Right ventricle myocardium superior (tissue), 1 donor: ENCODE data around the gene DOCK10. TPM values are rescaled to one million over a fixed set of nuclear protein-coding genes. Genes with fewer than 3 reads are reported as not detected.
"Not testable (repeated sequence)": the region's sequence is repeated elsewhere in the genome, so short reads cannot be mapped to it uniquely, and the experiment has no call there.

Source experiments
- ATAC-seq: fragments of 200-7000 bp; cut with Tn5 transposase; one replicate; pipeline ENCODE4 v1.9.1; 2020; ENCODE audit warnings: mild to moderate bottlenecking; ENCODE audit not compliant: poor library complexity
- DNase-seq: peaks from one replicate; pipeline ENCODE4 v3.0.0-alpha.2; 2020
- intact Hi-C: fragments of 100-400 bp; cut with DNase I; formaldehyde crosslinking; loops from one replicate; pipeline ENCODE4 v1.11.2; 2022
- total RNA-seq: library from RNA; stranded (reverse); fragmentation: NEBNext Ultra II Directional; extraction: Animal tissue kit (Norgen Biotek cat#: 25700); gene quantifications from one replicate; pipeline ENCODE4 v1.2.1, GENCODE V29; 2021
- donor health status: DM: no; HTN: yes; CAD: no; lungs with severe emphysema.

Gene DOCK10
- total RNA-seq, 1 donor from 2014 or later: 2.2 TPM

DNA sequence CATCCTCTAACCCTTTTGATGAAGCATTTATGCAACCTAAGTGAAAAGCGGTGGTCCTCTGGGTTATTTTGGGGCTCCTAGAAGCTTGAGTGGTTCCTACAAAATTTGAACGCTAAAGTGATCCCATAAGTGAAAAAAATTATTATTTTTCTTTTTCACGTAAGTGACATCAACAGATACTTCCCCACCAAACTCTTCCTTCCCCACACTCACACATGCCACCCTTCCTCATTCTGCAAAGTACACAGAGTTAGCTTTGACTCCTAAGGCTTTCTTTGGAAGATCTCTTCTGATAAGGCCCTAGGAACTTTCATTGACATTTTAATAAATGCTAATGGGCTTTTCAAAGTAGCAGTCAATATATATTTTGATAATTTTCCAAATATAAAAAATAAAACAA is 109.7 kb downstream of the DOCK10 start:
- DNase-seq (no peak), ATAC-seq (no peak)
- intact Hi-C loops: no loop called here

- intact Hi-C loops: no loop called here
- DNase-seq: no peak
- ATAC-seq: no peak
Measured at GRCh38 chr2:224931956-224932355, 110.3 kb downstream of the DOCK10 start.

DNA sequence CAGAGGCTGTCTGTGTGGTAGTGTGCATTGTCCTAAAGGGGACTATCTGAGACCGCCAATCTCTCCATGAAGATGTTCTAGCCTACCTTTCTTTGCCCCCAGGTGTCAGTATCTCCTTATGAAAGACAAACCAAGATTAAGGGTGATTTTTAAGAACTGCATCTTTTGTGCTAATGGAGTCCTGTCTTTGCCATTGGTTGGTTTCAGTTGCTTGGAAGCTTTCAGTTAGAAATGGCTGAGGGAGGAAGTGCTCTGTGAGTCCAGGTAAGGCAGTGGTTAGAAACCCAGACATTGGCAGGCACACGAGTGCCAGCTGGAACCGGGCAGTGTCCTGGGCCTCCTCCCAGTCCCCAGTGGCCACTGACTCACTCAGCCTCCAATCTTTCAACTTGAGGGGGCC is 111.3 kb downstream of the DOCK10 start:
- DNase-seq: no peak
- no peak for ATAC-seq
- intact Hi-C loops: no loop called here

- DNase-seq (no peak), ATAC-seq (no peak)
- intact Hi-C loops: no loop called here
Measured at GRCh38 chr2:224930124-224930523, 112.1 kb downstream of the DOCK10 start.

GRCh38 chr2:224929512-224929911 is 112.8 kb downstream of the DOCK10 start:
- DNase-seq (no peak), ATAC-seq (no peak)
- intact Hi-C loops: no loop called here

DNA sequence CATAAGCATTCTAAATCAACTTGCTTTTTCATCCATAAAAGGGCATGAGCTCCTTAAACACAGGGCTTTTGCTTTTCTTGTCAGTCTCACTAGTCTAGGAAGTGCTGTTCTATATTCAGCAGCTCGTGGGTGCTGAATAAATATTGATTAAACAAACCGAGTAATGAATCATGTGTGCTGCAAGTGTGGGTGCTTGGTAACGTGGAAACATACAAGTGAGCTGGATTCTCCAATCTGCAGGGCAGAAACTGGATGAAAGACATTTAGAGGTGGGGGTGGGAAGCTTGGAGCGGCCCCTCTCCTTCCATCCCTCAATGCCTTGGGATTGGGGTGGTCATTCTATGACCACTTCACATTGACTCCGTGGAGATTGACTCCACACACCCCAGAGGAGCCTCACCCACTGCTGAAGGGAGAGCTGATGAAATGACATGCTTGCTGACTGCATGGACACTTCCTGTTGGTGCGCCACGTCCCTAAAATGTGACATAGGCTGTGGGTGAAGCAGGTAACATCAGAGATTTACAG is 114.6 kb downstream of the DOCK10 start:
- ATAC-seq: no peak
- DNase-seq: no peak
- intact Hi-C loops: no loop called here

DNA sequence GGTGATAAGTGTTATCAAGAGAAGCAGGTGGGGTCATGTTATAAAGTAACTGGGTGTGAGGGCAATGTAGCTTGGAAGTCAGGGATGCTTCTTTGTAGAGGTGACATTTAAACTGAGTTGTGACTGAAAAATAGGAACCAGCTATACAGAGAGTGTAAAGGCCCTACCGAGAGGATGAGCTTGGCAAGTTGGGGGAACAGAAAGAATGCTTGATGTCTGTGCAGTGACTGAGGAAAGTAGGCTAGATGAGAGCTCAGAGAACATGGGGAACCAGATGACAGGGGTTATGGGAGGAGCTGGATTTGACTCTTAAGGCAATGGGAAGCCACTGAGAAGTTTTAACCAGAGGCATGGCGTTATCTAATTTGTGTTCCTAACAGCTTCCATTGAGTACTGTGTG is 115.3 kb downstream of the DOCK10 start:
- intact Hi-C loops: no loop called here
- ATAC-seq (no peak), DNase-seq (no peak)

GRCh38 chr2:224925810-224926100 is 116.5 kb downstream of the DOCK10 start:
- intact Hi-C loops: no loop called here
- no peak for ATAC-seq
- no peak for DNase-seq

- DNase-seq (no peak), ATAC-seq (no peak)
- intact Hi-C loops: no loop called here
Measured at GRCh38 chr2:224925061-224925809, 117.0 kb downstream of the DOCK10 start.

GRCh38 chr2:224924631-224925030 is 117.6 kb downstream of the DOCK10 start:
- intact Hi-C loops: no loop called here
- ATAC-seq (no peak), DNase-seq (no peak)

DNA sequence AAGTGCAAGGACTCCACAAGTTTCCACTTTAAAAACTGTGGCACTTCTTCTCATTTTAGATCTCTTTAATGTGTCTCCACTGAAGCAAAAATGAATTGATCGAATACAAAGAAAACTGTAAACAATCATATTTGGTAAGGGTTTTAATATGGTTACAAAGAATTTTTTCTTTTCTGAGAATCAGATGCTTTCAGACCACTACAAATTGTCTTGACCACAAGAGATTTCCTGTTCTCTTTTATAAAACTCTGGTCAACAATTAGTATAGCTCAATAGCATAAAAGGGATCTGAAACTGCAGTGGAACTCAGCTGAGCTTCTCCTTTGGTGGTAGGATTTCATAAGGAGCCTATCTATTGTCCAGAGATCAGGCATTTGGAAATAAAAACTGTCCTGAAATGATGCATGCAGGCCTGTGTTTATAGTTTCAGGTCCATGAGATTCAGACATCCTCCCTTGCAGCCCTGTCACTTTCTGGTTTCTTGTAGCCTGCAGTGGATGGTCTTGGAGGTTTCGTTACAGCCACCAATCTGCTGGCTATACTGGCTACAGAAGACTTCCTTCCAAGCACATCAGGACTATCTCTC is 120.0 kb downstream of the DOCK10 start:
- intact Hi-C loops: no loop called here
- ATAC-seq: peak; percentile 52
- DNase-seq: no peak

DNA sequence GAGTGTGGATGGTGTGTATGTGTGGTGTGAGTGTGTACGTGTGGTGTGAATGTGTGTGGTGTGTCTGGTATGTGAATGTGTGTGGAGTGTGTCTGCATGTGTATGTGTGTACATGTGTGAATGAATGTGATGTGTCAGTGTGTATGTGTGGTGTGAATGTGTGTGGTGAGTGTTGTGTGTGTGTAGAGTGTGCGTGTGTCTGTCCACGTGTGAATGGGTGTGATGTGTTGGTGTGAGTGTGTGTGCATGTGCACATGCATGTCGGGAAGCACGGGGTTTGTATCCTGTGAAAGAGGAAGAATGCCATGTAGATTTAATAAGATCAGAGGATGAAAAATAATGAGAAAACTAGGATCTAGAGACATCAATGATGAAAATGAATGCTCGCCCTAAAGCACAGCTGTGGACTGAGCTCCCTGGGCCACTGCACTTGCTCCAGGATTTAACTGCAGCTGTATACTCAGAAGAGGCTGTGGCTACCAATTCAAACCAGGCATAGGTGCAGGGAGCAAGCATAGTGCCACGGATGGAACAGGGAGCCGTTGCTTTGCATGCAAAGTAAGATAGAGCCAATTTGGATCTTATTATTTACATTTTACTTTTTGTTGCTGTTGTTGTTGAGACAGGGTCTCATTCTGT is 122.7 kb downstream of the DOCK10 start:
- intact Hi-C loops: no loop called here
- ATAC-seq: no peak
- no peak for DNase-seq

- intact Hi-C loops: no loop called here
- DNase-seq: no peak
- ATAC-seq: no peak
Measured at GRCh38 chr2:224918626-224919471, 123.4 kb downstream of the DOCK10 start.

GRCh38 chr2:224917246-224917645 is 125.0 kb downstream of the DOCK10 start:
- intact Hi-C loops, DNase-seq, ATAC-seq: not testable (repeated sequence)

GRCh38 chr2:224915136-224915535 is 127.1 kb downstream of the DOCK10 start:
- DNase-seq (no peak), ATAC-seq (no peak)
- intact Hi-C loops: no loop called here

DNA sequence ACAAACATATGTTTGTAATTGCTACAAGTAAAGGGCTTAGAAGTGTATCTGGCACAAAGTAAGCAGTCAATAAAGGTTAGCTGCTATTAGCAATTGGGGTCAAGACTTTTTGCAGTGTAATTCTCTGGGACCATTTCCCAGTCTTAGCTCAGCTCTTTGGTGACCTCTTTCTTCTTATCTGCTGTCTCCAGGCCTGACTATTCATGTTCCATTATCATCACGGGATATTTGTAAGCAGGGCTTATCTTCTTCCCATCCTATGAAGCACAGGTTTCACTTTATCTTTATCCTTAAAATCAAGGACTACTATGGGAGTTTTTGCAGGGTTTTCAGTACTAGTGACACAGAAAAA is 131.7 kb downstream of the DOCK10 start:
- peak; percentile 88 for ATAC-seq
- intact Hi-C loops: no loop called here
- DNase-seq: no peak

GRCh38 chr2:224909885-224910573 is 132.2 kb downstream of the DOCK10 start:
- intact Hi-C loops: no loop called here
- DNase-seq (peak; percentile 61), ATAC-seq (peak; percentile 88)

GRCh38 chr2:224908818-224909217 is 133.4 kb downstream of the DOCK10 start:
- ATAC-seq (no peak), DNase-seq (no peak)
- intact Hi-C loops: no loop called here

DNA sequence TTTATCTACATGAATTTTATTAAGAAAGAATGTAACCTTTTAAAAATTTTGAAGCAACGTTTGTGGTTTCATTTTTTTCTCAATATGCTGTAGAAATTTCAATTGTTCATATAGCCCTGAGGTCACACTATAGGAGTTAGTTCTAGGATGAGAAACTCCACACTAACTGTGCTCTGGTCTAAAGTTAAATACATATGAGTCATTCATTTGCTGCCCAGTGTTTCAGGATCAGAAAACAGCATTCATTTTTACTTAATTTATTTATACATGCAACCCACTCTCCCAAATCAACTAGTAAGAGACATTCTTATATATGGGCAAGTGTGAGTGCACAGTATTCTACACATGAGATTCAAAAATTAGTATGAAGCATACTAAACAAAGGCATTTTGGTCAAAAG is 137.9 kb downstream of the DOCK10 start:
- no peak for ATAC-seq
- no peak for DNase-seq
- intact Hi-C loops: no loop called here
